K562 (cell line): ENCODE data around the gene FIBP. TPM values are rescaled to one million over a fixed set of nuclear protein-coding genes. Genes with fewer than 3 reads are reported as not detected.

Experiments used
- CBX1 ChIP-seq: sonication (generic); IDR thresholded peaks from 2 replicates; pipeline ENCODE4 v1.6.1; 2016; ENCODE audit warnings: antibody characterized with exemption, low read depth, mild to moderate bottlenecking
- CBX3 ChIP-seq, 2 experiments: IDR thresholded peaks; 1 replicate in 1 of 2; 2 replicates in 1 of 2; pipeline ENCODE4 v1.6.1; 2012; ENCODE audit warnings: inconsistent platforms in 2 of 2, low read length in 2 of 2, borderline replicate concordance in 1 of 2, control low read depth in 1 of 2
- CBX5 ChIP-seq: IDR thresholded peaks from 2 replicates; pipeline ENCODE4 v1.6.1; 2014; ENCODE audit warnings: low read depth, borderline replicate concordance
- CC2D1A ChIP-seq: fragments of 450-650 bp; IDR thresholded peaks from 2 replicates; pipeline ENCODE4 v1.6.1; 2017; ENCODE audit warnings: mild to moderate bottlenecking
- CCAR2 ChIP-seq: fragments of 200-400 bp; formaldehyde crosslinking; IDR thresholded peaks from 2 replicates; pipeline ENCODE4 v1.6.1; 2017; ENCODE audit warnings: mild to moderate bottlenecking, low read depth, low read length
- ELK1 ChIP-seq: sonication (generic); formaldehyde crosslinking; IDR thresholded peaks from 2 replicates; pipeline ENCODE4 v1.8.1; 2022; ENCODE audit warnings: missing genetic modification reagents
- EP300 ChIP-seq: IDR thresholded peaks from 2 replicates; pipeline ENCODE4 v1.6.1; 2012; ENCODE audit warnings: low read length, improper control_type of control experiment
- GTF2E2 ChIP-seq: fragments of 200-800 bp; sonication (Bioruptor generic); IDR thresholded peaks from 2 replicates; pipeline ENCODE4 v1.6.1; 2016; ENCODE audit warnings: missing genetic modification characterization, missing compliant biosample characterization
- HMG20A ChIP-seq: fragments of 450-650 bp; formaldehyde crosslinking; conservative IDR thresholded peaks from 2 replicates; pipeline ENCODE4 v1.4.0; 2020; ENCODE audit warnings: mild to moderate bottlenecking, mixed read lengths
- HMG20B ChIP-seq: fragments of 250-450 bp; sonication (Bioruptor Pico); IDR thresholded peaks from 2 replicates; pipeline ENCODE4 v1.5.0; 2021; ENCODE audit warnings: mild to moderate bottlenecking
- HNRNPK ChIP-seq: fragments of 200-400 bp; formaldehyde crosslinking; IDR thresholded peaks from one replicate; pipeline ENCODE4 v1.6.1; 2018; ENCODE audit warnings: mild to moderate bottlenecking, low read depth, low read length; ENCODE audit not compliant: poor library complexity, severe bottlenecking
- JUN ChIP-seq, 2 experiments: sonication (generic) in 1 of 2; formaldehyde crosslinking in 1 of 2; IDR thresholded peaks; 2 replicates each; pipeline versions ENCODE4 v1.6.1 to v1.8.0; 2012 to 2022; ENCODE audit warnings: borderline replicate concordance in 2 of 2, mild to moderate bottlenecking in 2 of 2, improper control_type of control experiment in 1 of 2, low read depth in 1 of 2, low read length in 1 of 2, missing genetic modification reagents in 1 of 2
- NELFE ChIP-seq: IDR thresholded peaks from 2 replicates; pipeline ENCODE4 v1.6.1; 2011; ENCODE audit warnings: mild to moderate bottlenecking; ENCODE audit not compliant: insufficient read depth, insufficient read length
- PHB ChIP-seq: fragments of 250-450 bp; sonication (Bioruptor Pico); IDR thresholded peaks from 2 replicates; pipeline ENCODE4 v1.5.0; 2021
- PHF20 ChIP-seq: fragments of 450-650 bp; IDR thresholded peaks from 2 replicates; pipeline ENCODE4 v1.6.1; 2018; ENCODE audit not compliant: partially characterized antibody
- RBM17 ChIP-seq: fragments of 200-400 bp; formaldehyde crosslinking; IDR thresholded peaks from 2 replicates; pipeline ENCODE4 v1.6.1; 2017; ENCODE audit warnings: low read depth, mild to moderate bottlenecking, low read length, borderline replicate concordance
- SMAD2 ChIP-seq: fragments of 150-350 bp; IDR thresholded peaks from 2 replicates; pipeline ENCODE4 v1.6.1; 2014; ENCODE audit warnings: low read depth, mild to moderate bottlenecking, low read length
- SRF ChIP-seq, 2 experiments: fragments of 250-450, 450-650 bp in 1 of 2; sonication (Bioruptor Pico) in 1 of 2; sonication (generic) in 1 of 2; formaldehyde crosslinking; IDR thresholded peaks; 2 replicates each; pipeline versions ENCODE4 v1.5.0 to v1.5.1; 2020 to 2022; ENCODE audit warnings: mild to moderate bottlenecking in 1 of 2, missing genetic modification reagents in 1 of 2
- TCF3 ChIP-seq: sonication (generic); formaldehyde crosslinking; IDR thresholded peaks from 2 replicates; pipeline ENCODE4 v1.4.0; 2020; ENCODE audit warnings: mild to moderate bottlenecking, missing genetic modification reagents
- ZNF217 ChIP-seq: sonication (generic); formaldehyde crosslinking; IDR thresholded peaks from 2 replicates; pipeline ENCODE4 v1.8.0; 2022; ENCODE audit warnings: mild to moderate bottlenecking, missing genetic modification reagents
- ZNF436 ChIP-seq: fragments of 250-450, 450-650 bp; sonication (Bioruptor Pico); formaldehyde crosslinking; IDR thresholded peaks from 2 replicates; pipeline ENCODE4 v1.7.0; 2020; ENCODE audit warnings: mild to moderate bottlenecking
- polyA plus RNA-seq, 8 experiments: library from polyadenylated mRNA; depleted of rRNA in 4 of 8; stranded (reverse) in 5 of 8; unstranded in 3 of 8; fragments of >200 nt; fragmentation: Nextera tagmentation in 2 of 8; fragmentation: Illumina TruSeq in 1 of 8; extraction: Ambion mirVana in 2 of 8; extraction: Trizol in 1 of 8; gene quantifications; 2 replicates each; pipeline versions ENCODE4 v1.2.1 to v1.2.3, GENCODE V29; 2011 to 2014; ENCODE audit warnings: inconsistent platforms in 1 of 8, missing spikeins in 1 of 8
- total RNA-seq, 7 experiments: library from RNA; depleted of rRNA in 6 of 7; stranded (reverse); fragments of >200 nt in 6 of 7; fragmentation: Illumina TruSeq in 2 of 7; extraction: Trizol in 2 of 7; gene quantifications; 2 replicates each; pipeline versions ENCODE4 v1.2.1 to v1.2.3, GENCODE V29; 2011 to 2021; ENCODE audit warnings: low replicate concordance in 1 of 7
- TF ChIP-seq, protein P1 (sequence below): sonication (generic); formaldehyde crosslinking; IDR thresholded peaks from 2 replicates; pipeline ENCODE4 v1.8.1; 2023; ENCODE audit warnings: mild to moderate bottlenecking, missing genetic modification reagents
- TF ChIP-seq, protein P2 (sequence below): sonication (generic); formaldehyde crosslinking; IDR thresholded peaks from 2 replicates; pipeline ENCODE4 v1.4.0; 2020; ENCODE audit warnings: mild to moderate bottlenecking, missing genetic modification reagents

Gene FIBP
- total and polyA plus RNA-seq, 9 of the 15 experiments (the other 6 are each of a cell fraction or from before 2014, with no cell fraction given): 41.2 to 79.2 (median 48.6) TPM

- TF ChIP-seq JUN (IDR thresholded peaks at IDR 0.05; ENCODE audit: borderline replicate concordance, low read depth, low read length) (peak; percentile 78), JUN (CRISPR knock-in tag; IDR thresholded peaks at IDR 0.05; ENCODE audit: borderline replicate concordance) (peak; percentile 94; the same call in 1 of the 2 replicates), CBX3 (IDR thresholded peaks at IDR 0.05; ENCODE audit: borderline replicate concordance in 1 of 2, low read length in 2 of 2) (0 out of 3 replicates have a peak, but pooled peaks of 1 of the 2 experiments have one; percentile 23), SMAD2 (no peak), CBX1 (peak; percentile 76; the same call in 1 of the 2 replicates), RBM17 (no peak), GTF2E2 (peak; percentile 75), PHF20 (no peak), HMG20A (CRISPR knock-in tag) (no peak), ZNF217 (CRISPR knock-in tag) (no peak), TCF3 (CRISPR knock-in tag) (0 out of 2 replicates have a peak, but pooled peaks have one; percentile 16), PHB (CRISPR knock-in tag) (no peak), CBX5 (no peak), EP300 (peak; percentile 39; the same call in 1 of the 2 replicates), CC2D1A (no peak), CCAR2 (no peak), HMG20B (CRISPR knock-in tag) (no peak), ZNF436 (CRISPR knock-in tag) (no peak), HNRNPK (peak; percentile 57), ELK1 (CRISPR knock-in tag) (no peak), NELFE (peak; percentile 41), SRF (CRISPR knock-in tag; IDR thresholded peaks at IDR 0.05) (peak; percentile 96 to 99)
- TF ChIP-seq, protein P1, sequence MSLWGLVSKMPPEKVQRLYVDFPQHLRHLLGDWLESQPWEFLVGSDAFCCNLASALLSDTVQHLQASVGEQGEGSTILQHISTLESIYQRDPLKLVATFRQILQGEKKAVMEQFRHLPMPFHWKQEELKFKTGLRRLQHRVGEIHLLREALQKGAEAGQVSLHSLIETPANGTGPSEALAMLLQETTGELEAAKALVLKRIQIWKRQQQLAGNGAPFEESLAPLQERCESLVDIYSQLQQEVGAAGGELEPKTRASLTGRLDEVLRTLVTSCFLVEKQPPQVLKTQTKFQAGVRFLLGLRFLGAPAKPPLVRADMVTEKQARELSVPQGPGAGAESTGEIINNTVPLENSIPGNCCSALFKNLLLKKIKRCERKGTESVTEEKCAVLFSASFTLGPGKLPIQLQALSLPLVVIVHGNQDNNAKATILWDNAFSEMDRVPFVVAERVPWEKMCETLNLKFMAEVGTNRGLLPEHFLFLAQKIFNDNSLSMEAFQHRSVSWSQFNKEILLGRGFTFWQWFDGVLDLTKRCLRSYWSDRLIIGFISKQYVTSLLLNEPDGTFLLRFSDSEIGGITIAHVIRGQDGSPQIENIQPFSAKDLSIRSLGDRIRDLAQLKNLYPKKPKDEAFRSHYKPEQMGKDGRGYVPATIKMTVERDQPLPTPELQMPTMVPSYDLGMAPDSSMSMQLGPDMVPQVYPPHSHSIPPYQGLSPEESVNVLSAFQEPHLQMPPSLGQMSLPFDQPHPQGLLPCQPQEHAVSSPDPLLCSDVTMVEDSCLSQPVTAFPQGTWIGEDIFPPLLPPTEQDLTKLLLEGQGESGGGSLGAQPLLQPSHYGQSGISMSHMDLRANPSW (CRISPR knock-in tag): no peak
- TF ChIP-seq, protein P2, sequence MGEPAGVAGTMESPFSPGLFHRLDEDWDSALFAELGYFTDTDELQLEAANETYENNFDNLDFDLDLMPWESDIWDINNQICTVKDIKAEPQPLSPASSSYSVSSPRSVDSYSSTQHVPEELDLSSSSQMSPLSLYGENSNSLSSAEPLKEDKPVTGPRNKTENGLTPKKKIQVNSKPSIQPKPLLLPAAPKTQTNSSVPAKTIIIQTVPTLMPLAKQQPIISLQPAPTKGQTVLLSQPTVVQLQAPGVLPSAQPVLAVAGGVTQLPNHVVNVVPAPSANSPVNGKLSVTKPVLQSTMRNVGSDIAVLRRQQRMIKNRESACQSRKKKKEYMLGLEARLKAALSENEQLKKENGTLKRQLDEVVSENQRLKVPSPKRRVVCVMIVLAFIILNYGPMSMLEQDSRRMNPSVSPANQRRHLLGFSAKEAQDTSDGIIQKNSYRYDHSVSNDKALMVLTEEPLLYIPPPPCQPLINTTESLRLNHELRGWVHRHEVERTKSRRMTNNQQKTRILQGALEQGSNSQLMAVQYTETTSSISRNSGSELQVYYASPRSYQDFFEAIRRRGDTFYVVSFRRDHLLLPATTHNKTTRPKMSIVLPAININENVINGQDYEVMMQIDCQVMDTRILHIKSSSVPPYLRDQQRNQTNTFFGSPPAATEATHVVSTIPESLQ: peak; percentile 73; the same call in 1 of the 2 replicates
These were observed 12.0 kb upstream of the FIBP start, which contains the start of gene FOSL1 (continued) for GRCh38 chr11:65900125-65900898.
